HCT116 (cell line): Measurements from ENCODE around the gene MGST2. TPM values are rescaled to one million over a fixed set of nuclear protein-coding genes. Genes with fewer than 3 reads are reported as not detected.

Source experiments
- ATAC-seq: fragments of 200-7000 bp; cut with Tn5 transposase; 2 replicates; pipeline ENCODE4 v1.9.1; 2020; ENCODE audit warnings: mild to moderate bottlenecking, moderate library complexity
- BruUV-seq: library from RNA; stranded (reverse); fragments of 400-500 nt; replicated peaks from 2 replicates; lab custom pipeline; 2021; lab: Mats Ljungman, UMichigan
- CTCF ChIA-PET: fragments of 300-600 bp; sonication (Branson Sonifier 250); formaldehyde crosslinking; loops from one replicate; lab custom pipeline; 2021; ENCODE audit warnings: antibody characterized with exemption; lab: Charles Lee
- POLR2A ChIA-PET: fragments of 300-600, 350-600 bp; sonication (Branson Sonifier 250); formaldehyde crosslinking; loops from one replicate; lab custom pipeline; 2021; ENCODE audit warnings: antibody characterized with exemption; lab: Charles Lee
- RAD21 ChIA-PET, 2 experiments: fragments of 300-600 bp; sonication (Branson Sonifier 250); formaldehyde crosslinking; loops; one replicate each; lab custom pipeline; 2023; ENCODE audit warnings: low total read pairs in 2 of 2; ENCODE audit not compliant: uncharacterized antibody in 2 of 2, unreplicated experiment in 2 of 2, low non-redundant PET in 1 of 2; lab: Charles Lee
- DNase-seq: peaks from one replicate; pipeline ENCODE4 v3.0.0-alpha.2; 2010; ENCODE audit warnings: low read depth, low spot score
- H2AFZ ChIP-seq: fragments of 200-600 bp; shearing (Covaris generic), sonication (generic); 2 replicates; pipeline ENCODE4 v1.6.1; 2017; ENCODE audit warnings: low read depth, mixed run types, mixed read lengths, antibody characterized with exemption, low read length; ENCODE audit not compliant: poor library complexity, severe bottlenecking
- H3K27ac ChIP-seq: 2 replicates; pipeline ENCODE4 v1.5.1; 2012; ENCODE audit warnings: low read depth, low read length
- H3K27me3 ChIP-seq: fragments of 200-600 bp; sonication (generic); 2 replicates; pipeline ENCODE4 v1.6.1; 2016; ENCODE audit warnings: mixed run types, low read length, mixed read lengths; ENCODE audit not compliant: insufficient read depth
- H3K36me3 ChIP-seq, 2 experiments: fragments of 200-500 bp in 1 of 2; fragments of 200-600 bp in 1 of 2; sonication (Bioruptor generic) in 1 of 2; sonication (generic) in 1 of 2; 2 replicates each; pipeline versions ENCODE4 v1.5.1 to v1.6.1; 2014 to 2016; ENCODE audit warnings: low read length in 2 of 2, inconsistent platforms in 1 of 2, mixed read lengths in 1 of 2, mixed run types in 1 of 2; ENCODE audit not compliant: insufficient read depth in 2 of 2, control insufficient read depth in 1 of 2
- H3K4me1 ChIP-seq, 2 experiments: fragments of 200-600 bp in 1 of 2; sonication (generic) in 1 of 2; 2 replicates each; pipeline versions ENCODE4 v1.5.1 to v1.6.1; 2012 to 2017; ENCODE audit warnings: low read length in 2 of 2, inconsistent platforms in 1 of 2, mild to moderate bottlenecking in 1 of 2, mixed read lengths in 1 of 2, mixed run types in 1 of 2, moderate library complexity in 1 of 2; ENCODE audit not compliant: insufficient read depth in 2 of 2, control insufficient read depth in 1 of 2
- H3K4me2 ChIP-seq: fragments of 200-600 bp; sonication (generic); 2 replicates; pipeline ENCODE4 v1.6.1; 2017; ENCODE audit warnings: mixed run types, low read length, mixed read lengths
- H3K4me3 ChIP-seq, 2 experiments: fragments of 200-600 bp in 1 of 2; sonication (generic) in 1 of 2; replicated peaks in 1 of 2; 2 replicates each; pipeline ENCODE4 v1.5.1; 2011 to 2016; ENCODE audit warnings: low read length in 2 of 2, control low read depth in 1 of 2, low read depth in 1 of 2, mild to moderate bottlenecking in 1 of 2, mixed read lengths in 1 of 2, mixed run types in 1 of 2
- H3K79me2 ChIP-seq: fragments of 200-600 bp; sonication (generic); 2 replicates; pipeline ENCODE4 v1.6.1; 2017; ENCODE audit warnings: mild to moderate bottlenecking, mixed run types, low read length, moderate library complexity, mixed read lengths; ENCODE audit not compliant: insufficient read depth
- H3K9ac ChIP-seq: fragments of 200-600 bp; sonication (generic); 2 replicates; pipeline ENCODE4 v1.6.1; 2016; ENCODE audit warnings: low read length, mixed read lengths
- H3K9me2 ChIP-seq: fragments of 200-600 bp; sonication (generic), shearing (Covaris generic); 2 replicates; pipeline ENCODE4 v1.6.1; 2017; ENCODE audit warnings: mixed run types, mild to moderate bottlenecking, moderate library complexity; ENCODE audit not compliant: insufficient read depth
- H3K9me3 ChIP-seq, 2 experiments: fragments of 200-500 bp in 1 of 2; fragments of 200-600 bp in 1 of 2; sonication (Bioruptor generic) in 1 of 2; sonication (generic) in 1 of 2; 2 replicates each; pipeline ENCODE4 v1.6.1; 2014 to 2017; ENCODE audit warnings: low read length in 2 of 2, mixed read lengths in 2 of 2, inconsistent platforms in 1 of 2, low read depth in 1 of 2, mild to moderate bottlenecking in 1 of 2, mixed run types in 1 of 2, moderate library complexity in 1 of 2; ENCODE audit not compliant: control insufficient read depth in 1 of 2, insufficient read depth in 1 of 2
- H4K20me1 ChIP-seq: fragments of 200-600 bp; sonication (generic), shearing (Covaris generic); 2 replicates; pipeline ENCODE4 v1.6.1; 2017; ENCODE audit warnings: mixed run types, mild to moderate bottlenecking, moderate library complexity; ENCODE audit not compliant: insufficient read depth
- ATF3 ChIP-seq: IDR thresholded peaks from 2 replicates; pipeline ENCODE4 v1.6.1; 2012
- CBX3 ChIP-seq: IDR thresholded peaks from 2 replicates; pipeline ENCODE4 v1.6.1; 2012; ENCODE audit warnings: low read depth
- CEBPB ChIP-seq: IDR thresholded peaks from 2 replicates; pipeline ENCODE4 v1.6.1; 2012; ENCODE audit warnings: low read depth
- EGR1 ChIP-seq: IDR thresholded peaks from 2 replicates; pipeline ENCODE4 v1.6.1; 2012; ENCODE audit warnings: low read depth
- ELF1 ChIP-seq: IDR thresholded peaks from 2 replicates; pipeline ENCODE4 v1.6.1; 2012; ENCODE audit warnings: low read depth, borderline replicate concordance
- FOSL1 ChIP-seq: IDR thresholded peaks from 2 replicates; pipeline ENCODE4 v1.6.1; 2012; ENCODE audit warnings: low read depth
- JUND ChIP-seq: IDR thresholded peaks from 2 replicates; pipeline ENCODE4 v1.6.1; 2012
- MAX ChIP-seq: IDR thresholded peaks from 2 replicates; pipeline ENCODE4 v1.6.1; 2012
- POLR2A ChIP-seq: IDR thresholded peaks from 2 replicates; pipeline ENCODE4 v1.7.0; 2011; ENCODE audit warnings: borderline replicate concordance; ENCODE audit not compliant: insufficient read depth, insufficient read length; ENCODE audit errors: extremely low read depth
- POLR2AphosphoS5 ChIP-seq: IDR thresholded peaks from 2 replicates; pipeline ENCODE4 v1.6.1; 2011; ENCODE audit warnings: mild to moderate bottlenecking, low read depth, low read length, moderate library complexity
- RAD21 ChIP-seq: IDR thresholded peaks from 2 replicates; pipeline ENCODE4 v1.6.1; 2012; ENCODE audit warnings: low read depth, mild to moderate bottlenecking
- REST ChIP-seq: IDR thresholded peaks from 2 replicates; pipeline ENCODE4 v1.6.1; 2012; ENCODE audit warnings: low read depth
- SIN3A ChIP-seq: IDR thresholded peaks from 2 replicates; pipeline ENCODE4 v1.6.1; 2012; ENCODE audit warnings: low read depth
- SP1 ChIP-seq: IDR thresholded peaks from 2 replicates; pipeline ENCODE4 v1.6.1; 2012; ENCODE audit warnings: low read depth
- YY1 ChIP-seq: IDR thresholded peaks from 2 replicates; pipeline ENCODE4 v1.6.1; 2011; ENCODE audit warnings: low read length, low read depth, moderate library complexity, mild to moderate bottlenecking; ENCODE audit not compliant: insufficient replicate concordance; ENCODE audit errors: extremely low read depth
- ZBTB33 ChIP-seq: IDR thresholded peaks from 2 replicates; pipeline ENCODE4 v1.6.1; 2011; ENCODE audit warnings: mild to moderate bottlenecking, low read length, moderate library complexity; ENCODE audit not compliant: insufficient replicate concordance; ENCODE audit errors: extremely low read depth
- ZFX ChIP-seq: fragments of 450-650 bp; IDR thresholded peaks from 2 replicates; pipeline ENCODE4 v1.6.1; 2017
- intact Hi-C: fragments of 100-400 bp; cut with micrococcal nuclease; formaldehyde crosslinking; loops from 2 replicates; pipeline ENCODE4 v1.10.0; 2022
- total RNA-seq: library from RNA; stranded (reverse); gene quantifications from one replicate; pipeline ENCODE4 v1.2.1, GENCODE V29; 2021; ENCODE audit not compliant: unreplicated experiment

Gene MGST2
- total RNA-seq, 1 experiment from 2014 or later: 24.3 TPM

- POLR2A ChIA-PET: no interaction called here
- Histone ChIP-seq H3K9ac (no peak overlapping the region), H2AFZ (no peak overlapping the region), H3K36me3 (no peaks in the 10 kb centered on the region), H3K27ac (no peak overlapping the region), H3K4me2 (no peak overlapping the region), H3K27me3 (no peaks in the 10 kb centered on the region), H3K79me2 (no peaks in the 10 kb centered on the region), H3K9me3 (no peaks in the 10 kb centered on the region), H3K4me3 (no peak overlapping the region), H3K9me2 (no peaks in the 10 kb centered on the region), H4K20me1 (no peaks in the 10 kb centered on the region), H3K4me1 (no peaks in the 10 kb centered on the region)
- intact Hi-C loops: no loop called here
- CTCF ChIA-PET: no interaction called here
- RAD21 ChIA-PET: no interaction called here
- no peak for DNase-seq
- TF ChIP-seq SP1 (no peak), SIN3A (no peak), MAX (no peak), CBX3 (no peak), YY1 (no peak), EGR1 (no peak), ELF1 (no peak), RAD21 (no peak), POLR2A (no peak), ZBTB33 (no peak), ATF3 (no peak), FOSL1 (no peak), ZFX (no peak), REST (no peak), JUND (no peak), POLR2AphosphoS5 (no peak), CEBPB (no peak)
- BruUV-seq: no TSS peak
- ATAC-seq: no peak
These were observed 81.0 kb downstream of the MGST2 start for GRCh38 chr4:139746431-139747171.
